HL-60 (cell line): ENCODE measurements around the gene NKAIN4.

Experiments
- CTCF ChIP-seq: IDR thresholded peaks from one replicate; pipeline ENCODE4 v1.5.1; 2011; ENCODE audit warnings: low read length, control low read depth, inconsistent platforms; ENCODE audit not compliant: insufficient read depth
- POLR2AphosphoS5 ChIP-seq: IDR thresholded peaks from 2 replicates; pipeline ENCODE4 v1.6.1; 2012; ENCODE audit warnings: low read depth
- REST ChIP-seq: IDR thresholded peaks from 2 replicates; pipeline ENCODE4 v1.6.1; 2012; ENCODE audit warnings: low read depth; ENCODE audit not compliant: insufficient replicate concordance
- SPI1 ChIP-seq: IDR thresholded peaks from 2 replicates; pipeline ENCODE4 v1.6.1; 2012; ENCODE audit warnings: low read depth, mild to moderate bottlenecking, borderline replicate concordance

- TF ChIP-seq REST (no peak), CTCF (no peak), POLR2AphosphoS5 (no peak), SPI1 (no peak)
Observed at GRCh38 chr20:63284083-63284440, 29.8 kb upstream of the NKAIN4 start.
